Fibroblast of the aortic adventitia (primary cell): Measurements from ENCODE around the gene SLC15A5. TPM values are rescaled to one million over a fixed set of nuclear protein-coding genes. Genes with fewer than 3 reads are reported as not detected.

Source experiments
- DNase-seq: peaks from one replicate; pipeline ENCODE4 v3.0.0-alpha.2; 2010; ENCODE audit warnings: low read depth
- H3K4me3 ChIP-seq: 2 replicates; pipeline ENCODE4 v1.5.1; 2011; ENCODE audit warnings: low read depth, mild to moderate bottlenecking, control low read depth, low read length, moderate library complexity
- total RNA-seq: library from RNA; depleted of rRNA; stranded (reverse); fragments of >200 nt; gene quantifications from 2 replicates; pipeline ENCODE4 v1.2.3, GENCODE V29; 2012; ENCODE audit warnings: low replicate concordance
- TF ChIP-seq, protein P1 (sequence below): IDR thresholded peaks from 2 replicates; pipeline ENCODE4 v1.5.1; 2011; ENCODE audit warnings: mild to moderate bottlenecking, low read length, control low read depth, inconsistent platforms; ENCODE audit not compliant: insufficient read depth

SLC15A5 gene
- total RNA-seq, 1 donor, result not detected

DNA sequence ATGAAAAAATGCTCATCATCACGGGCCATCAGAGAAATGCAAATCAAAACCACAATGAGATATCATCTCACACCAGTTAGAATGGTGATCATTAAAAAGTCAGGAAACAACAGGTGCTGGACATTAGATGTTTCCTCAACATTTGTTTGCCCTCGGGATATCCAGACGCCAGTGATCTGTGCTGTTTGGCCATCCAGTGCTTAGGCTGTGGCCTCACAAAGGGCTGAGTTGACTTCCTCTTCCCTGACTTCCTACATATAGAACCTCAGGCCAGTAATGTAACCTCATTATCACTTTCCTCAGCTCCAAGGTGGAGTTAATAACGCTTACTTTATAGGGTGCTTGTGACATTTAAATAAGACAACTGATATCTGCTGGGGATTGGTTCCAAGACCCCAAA lies 51.8 kb downstream of the SLC15A5 start:
- H3K4me3 ChIP-seq, result no peak overlapping the region
- DNase-seq, result no peak
- TF ChIP-seq, protein P1, sequence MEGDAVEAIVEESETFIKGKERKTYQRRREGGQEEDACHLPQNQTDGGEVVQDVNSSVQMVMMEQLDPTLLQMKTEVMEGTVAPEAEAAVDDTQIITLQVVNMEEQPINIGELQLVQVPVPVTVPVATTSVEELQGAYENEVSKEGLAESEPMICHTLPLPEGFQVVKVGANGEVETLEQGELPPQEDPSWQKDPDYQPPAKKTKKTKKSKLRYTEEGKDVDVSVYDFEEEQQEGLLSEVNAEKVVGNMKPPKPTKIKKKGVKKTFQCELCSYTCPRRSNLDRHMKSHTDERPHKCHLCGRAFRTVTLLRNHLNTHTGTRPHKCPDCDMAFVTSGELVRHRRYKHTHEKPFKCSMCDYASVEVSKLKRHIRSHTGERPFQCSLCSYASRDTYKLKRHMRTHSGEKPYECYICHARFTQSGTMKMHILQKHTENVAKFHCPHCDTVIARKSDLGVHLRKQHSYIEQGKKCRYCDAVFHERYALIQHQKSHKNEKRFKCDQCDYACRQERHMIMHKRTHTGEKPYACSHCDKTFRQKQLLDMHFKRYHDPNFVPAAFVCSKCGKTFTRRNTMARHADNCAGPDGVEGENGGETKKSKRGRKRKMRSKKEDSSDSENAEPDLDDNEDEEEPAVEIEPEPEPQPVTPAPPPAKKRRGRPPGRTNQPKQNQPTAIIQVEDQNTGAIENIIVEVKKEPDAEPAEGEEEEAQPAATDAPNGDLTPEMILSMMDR, result no peak

DNA sequence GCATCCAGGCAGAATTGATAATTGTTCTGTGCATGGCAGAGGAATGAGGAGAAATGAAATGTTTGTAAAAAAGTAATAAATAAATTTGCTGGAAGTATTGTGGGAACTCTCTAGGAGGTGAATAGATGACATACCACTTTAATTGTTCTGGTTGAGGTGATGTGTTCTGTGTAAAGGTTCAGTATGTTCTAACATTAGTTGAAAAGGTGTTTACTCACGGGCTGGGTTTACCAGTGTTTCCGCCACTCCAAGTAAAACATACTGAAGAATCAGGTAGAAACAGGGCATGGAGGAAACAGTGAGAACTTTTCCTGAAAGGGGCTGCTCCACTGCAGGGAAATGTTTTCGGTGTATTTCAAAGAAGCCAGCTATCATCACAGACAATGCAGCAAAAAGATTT lies 53.3 kb downstream of the SLC15A5 start:
- TF ChIP-seq, protein P1, result no peak

DNA sequence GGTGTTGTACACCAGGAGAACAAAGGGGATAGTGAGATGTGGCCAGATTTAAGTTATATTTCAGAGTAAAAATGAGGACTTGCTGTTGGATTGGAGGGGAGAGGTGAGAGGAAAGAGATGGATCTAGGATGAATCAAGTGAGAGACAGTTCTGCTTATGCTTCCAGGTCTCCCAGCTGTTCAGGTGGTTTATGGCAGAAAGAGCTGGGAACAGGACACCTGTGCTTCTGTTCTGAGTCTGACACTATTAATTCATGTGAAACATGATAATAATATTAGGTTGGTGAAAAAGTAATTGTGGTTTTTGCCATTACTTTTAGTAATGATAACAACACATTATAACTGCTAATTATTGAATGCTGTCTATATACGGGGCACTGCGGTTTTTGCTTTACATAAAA lies 55.7 kb downstream of the SLC15A5 start:
- no peak for DNase-seq
- TF ChIP-seq, protein P1, result no peak

More for the DNA sequence above, 53.3 kb downstream of the SLC15A5 start:
- no peak overlapping the region for H3K4me3 ChIP-seq
- DNase-seq, result no peak

DNA sequence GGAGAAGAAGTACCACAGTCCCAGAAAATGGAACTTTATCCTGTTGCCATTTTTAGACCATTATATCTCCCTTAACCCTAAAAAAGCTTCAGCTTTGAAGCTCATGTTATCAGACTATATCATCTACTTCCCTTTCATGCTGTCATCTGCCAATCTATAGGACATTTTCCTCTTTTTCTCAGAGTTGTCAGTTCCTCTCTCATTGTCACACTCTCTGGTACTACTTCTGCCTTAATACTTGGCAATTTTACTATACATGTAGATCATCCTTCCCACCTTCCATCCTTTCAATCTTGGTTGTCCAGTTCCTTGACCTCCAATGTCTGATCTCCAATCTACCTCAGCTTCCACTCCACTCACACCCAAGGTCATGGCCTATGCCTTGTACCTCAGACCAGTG lies 57.4 kb downstream of the SLC15A5 start:
- TF ChIP-seq, protein P1, result no peak
- no peak overlapping the region for H3K4me3 ChIP-seq
- no peak for DNase-seq

More for the DNA sequence above, 55.7 kb downstream of the SLC15A5 start:
- no peak overlapping the region for H3K4me3 ChIP-seq

DNA sequence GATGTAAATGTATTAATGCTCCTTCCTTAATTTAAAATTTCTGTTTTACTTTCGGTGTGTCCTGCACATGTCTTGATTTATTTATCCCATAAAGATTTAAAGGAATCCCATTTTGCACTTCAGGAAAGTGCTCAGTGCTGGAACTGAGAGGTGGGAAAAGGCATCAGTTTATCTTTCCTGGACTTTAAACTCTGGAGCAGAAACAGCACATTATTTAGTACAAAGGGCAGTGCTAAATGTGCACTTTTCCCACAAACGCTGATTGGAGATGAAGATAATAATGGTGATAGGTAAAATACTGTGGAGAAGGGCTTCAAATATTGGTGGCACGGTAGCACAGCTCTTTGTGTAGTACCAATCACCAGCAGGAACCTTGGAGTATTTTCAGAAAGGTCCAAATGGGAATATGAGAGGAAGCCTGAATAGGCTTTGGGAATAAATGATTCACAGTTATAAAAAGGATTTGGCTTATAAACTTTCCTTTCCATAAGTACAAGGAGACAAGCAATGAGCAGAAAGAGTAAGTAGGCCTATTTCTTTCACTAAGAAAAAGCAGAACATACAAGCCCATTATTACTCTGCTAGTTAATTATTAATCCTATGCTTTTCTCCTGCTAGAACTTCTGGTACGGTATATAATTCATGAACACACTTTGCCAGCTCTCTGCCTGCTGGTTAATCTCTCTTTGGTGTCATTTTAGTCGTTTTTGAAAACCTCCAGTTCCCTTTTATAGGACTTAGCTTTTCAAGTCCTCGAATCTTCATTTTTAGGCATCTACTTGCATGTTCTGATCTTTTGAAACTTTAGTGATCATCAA lies 58.3 kb downstream of the SLC15A5 start:
- no peak overlapping the region for H3K4me3 ChIP-seq
- no peak for DNase-seq
- TF ChIP-seq, protein P1, result no peak

DNA sequence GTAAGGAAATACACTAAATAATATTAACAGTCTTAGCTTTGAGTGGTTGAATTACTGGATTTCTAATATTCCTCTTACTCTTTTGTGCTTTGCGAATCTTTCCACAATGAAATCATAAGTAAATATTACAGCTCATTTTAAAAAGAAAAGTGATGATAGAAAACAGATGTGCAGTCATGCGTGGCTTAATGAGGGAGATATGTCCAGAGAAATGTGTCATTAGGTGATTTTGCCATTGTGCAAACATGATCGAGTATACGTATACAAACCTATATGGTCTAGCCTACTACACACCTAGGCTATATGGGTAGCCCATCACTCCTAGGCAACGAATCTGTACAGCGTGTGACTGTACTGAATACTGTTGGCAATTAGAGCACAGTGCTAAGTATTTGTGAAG lies 59.3 kb downstream of the SLC15A5 start:
- H3K4me3 ChIP-seq, result no peak overlapping the region
- DNase-seq, result no peak
- TF ChIP-seq, protein P1, result no peak
